Fibroblast of mammary gland (primary cell): Measurements from ENCODE around the gene USP3.

ENCODE experiments used
- DNase-seq: peaks from one replicate; pipeline ENCODE4 v3.0.0-alpha.2; 2010; ENCODE audit warnings: low read depth
- H3K4me3 ChIP-seq: 2 replicates; pipeline ENCODE4 v1.5.1; 2011; ENCODE audit warnings: low read depth, mild to moderate bottlenecking, low read length, moderate library complexity; ENCODE audit not compliant: control insufficient read depth
- TF ChIP-seq, protein P1 (sequence below): conservative IDR thresholded peaks from 2 replicates; pipeline ENCODE4 v1.5.1; 2011; ENCODE audit warnings: low read depth, low read length, inconsistent platforms; ENCODE audit not compliant: control insufficient read depth, insufficient read depth

Gene USP3

DNA sequence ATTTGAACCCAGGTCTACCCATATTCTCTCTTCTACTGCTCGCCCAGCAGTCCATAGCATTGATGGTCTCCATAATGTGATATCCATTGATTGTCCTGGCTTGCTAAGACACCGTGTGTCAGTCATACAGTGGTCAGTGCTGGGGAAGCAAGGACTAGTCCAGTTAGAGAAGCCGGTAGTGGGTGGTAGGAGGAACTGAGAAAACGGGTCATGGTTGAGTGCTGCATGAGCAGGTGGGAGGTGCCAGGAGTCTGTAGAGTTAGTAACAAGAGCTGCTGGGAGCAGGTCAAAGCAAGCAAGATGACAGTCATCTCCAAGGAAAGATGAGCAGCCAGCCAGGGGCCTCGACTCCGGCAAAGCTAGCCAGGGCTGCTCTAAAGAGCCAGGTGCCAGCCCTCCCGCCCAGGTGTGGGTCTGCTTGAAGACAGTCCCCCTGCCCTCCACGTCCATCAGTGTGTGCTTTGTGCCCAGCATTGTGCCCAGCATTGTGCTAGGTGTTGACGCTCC is 29.5 kb upstream of the USP3 start:
- peak; percentile 25 for DNase-seq
- no peak overlapping the region for H3K4me3 ChIP-seq
- TF ChIP-seq, protein P1, sequence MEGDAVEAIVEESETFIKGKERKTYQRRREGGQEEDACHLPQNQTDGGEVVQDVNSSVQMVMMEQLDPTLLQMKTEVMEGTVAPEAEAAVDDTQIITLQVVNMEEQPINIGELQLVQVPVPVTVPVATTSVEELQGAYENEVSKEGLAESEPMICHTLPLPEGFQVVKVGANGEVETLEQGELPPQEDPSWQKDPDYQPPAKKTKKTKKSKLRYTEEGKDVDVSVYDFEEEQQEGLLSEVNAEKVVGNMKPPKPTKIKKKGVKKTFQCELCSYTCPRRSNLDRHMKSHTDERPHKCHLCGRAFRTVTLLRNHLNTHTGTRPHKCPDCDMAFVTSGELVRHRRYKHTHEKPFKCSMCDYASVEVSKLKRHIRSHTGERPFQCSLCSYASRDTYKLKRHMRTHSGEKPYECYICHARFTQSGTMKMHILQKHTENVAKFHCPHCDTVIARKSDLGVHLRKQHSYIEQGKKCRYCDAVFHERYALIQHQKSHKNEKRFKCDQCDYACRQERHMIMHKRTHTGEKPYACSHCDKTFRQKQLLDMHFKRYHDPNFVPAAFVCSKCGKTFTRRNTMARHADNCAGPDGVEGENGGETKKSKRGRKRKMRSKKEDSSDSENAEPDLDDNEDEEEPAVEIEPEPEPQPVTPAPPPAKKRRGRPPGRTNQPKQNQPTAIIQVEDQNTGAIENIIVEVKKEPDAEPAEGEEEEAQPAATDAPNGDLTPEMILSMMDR = no peak

DNA sequence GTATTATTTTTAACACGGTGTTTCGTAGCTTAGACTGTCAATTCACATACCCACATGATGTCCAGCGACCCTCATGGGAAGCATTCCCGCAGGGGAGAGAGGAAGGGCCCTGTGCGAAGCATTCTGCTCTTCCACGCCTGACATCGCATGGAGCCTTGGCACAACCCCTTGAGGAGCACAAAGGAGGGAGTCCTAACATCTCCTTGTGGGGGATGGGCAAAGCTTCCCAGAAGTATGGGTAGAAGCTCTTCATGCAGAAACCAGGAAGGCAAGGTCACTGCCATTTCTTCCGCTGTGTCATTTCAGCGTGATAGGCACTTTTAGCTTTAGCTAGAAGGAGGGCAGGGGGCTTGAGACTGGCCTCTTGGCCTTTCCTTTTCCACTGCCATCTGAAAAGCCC is 28.7 kb upstream of the USP3 start:
- no peak for DNase-seq
- no peak overlapping the region for H3K4me3 ChIP-seq
- TF ChIP-seq, protein P1 = no peak

DNA sequence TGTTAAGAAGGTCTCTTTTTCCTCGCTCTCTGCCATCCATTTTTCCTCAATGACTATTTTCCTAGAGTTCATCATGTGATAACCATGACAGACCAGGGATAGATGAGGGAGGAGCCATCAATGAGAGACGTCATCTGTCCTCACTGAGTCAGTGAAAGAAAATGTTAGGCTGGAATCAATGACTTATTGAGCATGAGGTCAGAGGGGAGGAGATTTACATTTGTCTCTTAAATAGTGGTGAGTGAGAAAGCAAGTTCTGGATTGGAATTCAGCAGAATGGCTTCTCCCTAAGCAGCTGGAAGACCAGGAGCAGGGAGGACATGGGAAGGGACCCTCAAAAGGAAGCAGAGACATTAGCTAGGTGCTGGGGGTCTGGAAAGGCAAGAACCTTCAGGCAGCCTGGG is 28.2 kb upstream of the USP3 start:
- TF ChIP-seq, protein P1 = no peak
- DNase-seq = peak; percentile 100
- H3K4me3 ChIP-seq = no peak overlapping the region

DNA sequence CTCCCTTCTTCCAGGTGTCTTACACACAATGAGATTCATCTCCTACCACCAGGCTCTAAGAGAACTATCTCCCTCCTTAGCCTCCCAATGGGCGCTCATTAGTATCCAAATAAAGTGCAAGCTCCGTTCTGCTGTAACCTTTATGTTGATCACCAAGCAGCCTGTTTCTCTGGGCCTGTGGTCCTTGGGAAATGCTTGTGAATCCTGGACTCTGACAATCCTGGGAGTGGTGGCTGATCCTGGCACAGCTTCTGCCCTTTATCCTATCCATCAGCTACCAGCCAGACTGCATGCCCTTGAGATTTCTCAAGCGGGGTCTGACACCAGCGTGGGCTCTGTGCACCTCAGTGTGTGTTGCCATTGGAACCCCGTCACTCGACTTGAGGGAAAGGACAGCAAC is 26.1 kb upstream of the USP3 start:
- TF ChIP-seq, protein P1 = no peak

DNA sequence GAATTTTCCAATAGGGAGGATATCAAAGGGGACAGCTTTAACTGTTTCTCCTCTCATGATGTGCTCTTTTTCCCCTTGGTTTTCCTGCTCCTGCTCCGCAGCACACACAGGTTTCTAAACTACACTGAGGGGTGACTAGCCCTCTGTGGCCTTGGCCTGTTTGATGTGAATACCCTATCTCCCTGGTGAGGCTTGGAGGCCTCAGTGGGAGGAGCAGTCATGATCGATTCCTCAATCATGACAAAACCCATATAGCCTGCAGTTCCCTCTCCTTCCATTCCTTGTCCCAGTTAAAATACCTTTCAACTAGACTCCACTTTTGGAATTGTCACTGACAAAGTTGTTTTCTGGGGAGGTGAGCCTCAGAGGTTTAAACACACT is 24.0 kb upstream of the USP3 start:
- TF ChIP-seq, protein P1 = no peak
- no peak overlapping the region for H3K4me3 ChIP-seq

More for the DNA sequence above, 26.1 kb upstream of the USP3 start:
- H3K4me3 ChIP-seq = no peak overlapping the region
- no peak for DNase-seq

GRCh38 chr15:63481105-63481810 is 23.1 kb upstream of the USP3 start:
- TF ChIP-seq, protein P1 = no peak
- H3K4me3 ChIP-seq = no peak overlapping the region
- DNase-seq = peak; percentile 68

More for the DNA sequence above, 24.0 kb upstream of the USP3 start:
- DNase-seq = no peak
